Measurements from ENCODE around the gene CETP.

- TF ChIP-seq POLR2A (IDR thresholded peaks at IDR 0.05) = no peak
- TF ChIP-seq CTCF (IDR thresholded peaks at IDR 0.05) = no peak
Measured at GRCh38 chr16:57029161-57030160, 67.7 kb downstream of the CETP start.

All from right lobe of liver (tissue), 4 donors.